HepG2 (cell line): ENCODE measurements around the gene KATNBL1. TPM values are rescaled to one million over a fixed set of nuclear protein-coding genes. Genes with fewer than 3 reads are reported as not detected.
A peak's percentile ranks its signal among the peaks of the same experiment; 100 is the strongest.

ENCODE experiments used
- ATF6 ChIP-seq: sonication (generic); formaldehyde crosslinking; conservative IDR thresholded peaks from 2 replicates; pipeline ENCODE4 v1.4.0; 2020; ENCODE audit warnings: missing genetic modification reagents
- CREM ChIP-seq, 2 experiments: sonication (generic) in 1 of 2; formaldehyde crosslinking in 1 of 2; IDR thresholded peaks; 2 replicates each; pipeline versions ENCODE4 v1.4.0 to v1.6.1; 2016 to 2020; ENCODE audit warnings: antibody characterized with exemption in 1 of 2, mild to moderate bottlenecking in 1 of 2, missing genetic modification reagents in 1 of 2
- KDM1A ChIP-seq: IDR thresholded peaks from 2 replicates; pipeline ENCODE4 v1.6.1; 2016; ENCODE audit warnings: missing compliant biosample characterization
- KDM5A ChIP-seq: fragments of 200-600 bp; sonication (generic); IDR thresholded peaks from 2 replicates; pipeline ENCODE4 v1.7.0; 2018; ENCODE audit warnings: antibody characterized with exemption, mild to moderate bottlenecking, low read length, borderline replicate concordance
- SALL1 ChIP-seq: sonication (generic); formaldehyde crosslinking; IDR thresholded peaks from 2 replicates; pipeline ENCODE4 v1.8.0; 2022; ENCODE audit warnings: mild to moderate bottlenecking, missing genetic modification reagents
- SIX4 ChIP-seq: sonication (generic); formaldehyde crosslinking; IDR thresholded peaks from 2 replicates; pipeline ENCODE4 v1.4.0; 2020; ENCODE audit warnings: missing genetic modification reagents
- ZGPAT ChIP-seq: IDR thresholded peaks from 2 replicates; pipeline ENCODE4 v1.6.1; 2016; ENCODE audit warnings: mild to moderate bottlenecking
- ZNF260 ChIP-seq: sonication (generic); formaldehyde crosslinking; IDR thresholded peaks from 2 replicates; pipeline ENCODE4 v1.4.0; 2020; ENCODE audit warnings: missing genetic modification reagents, low read depth, mild to moderate bottlenecking, borderline replicate concordance
- ZNF296 ChIP-seq: sonication (generic); formaldehyde crosslinking; conservative IDR thresholded peaks from 2 replicates; pipeline ENCODE4 v1.5.0; 2020; ENCODE audit warnings: mild to moderate bottlenecking, missing genetic modification reagents
- ZNF34 ChIP-seq: sonication (generic); formaldehyde crosslinking; IDR thresholded peaks from 2 replicates; pipeline ENCODE4 v1.4.0; 2020; ENCODE audit warnings: mild to moderate bottlenecking, missing genetic modification reagents, borderline replicate concordance
- ZNF780A ChIP-seq: sonication (generic); formaldehyde crosslinking; IDR thresholded peaks from 2 replicates; pipeline ENCODE4 v1.8.0; 2022; ENCODE audit warnings: mild to moderate bottlenecking, missing genetic modification reagents, moderate library complexity
- polyA plus RNA-seq, 8 experiments: library from polyadenylated mRNA; depleted of rRNA in 3 of 8; stranded (reverse) in 7 of 8; unstranded in 1 of 8; fragments of >200 nt; fragmentation: Illumina TruSeq in 4 of 8; extraction: Trizol in 4 of 8; gene quantifications; 2 replicates each; pipeline versions ENCODE4 v1.2.1 to v1.2.3, GENCODE V29; 2011 to 2016; ENCODE audit warnings: low read depth in 4 of 8, missing spikeins in 1 of 8, mixed read lengths in 1 of 8; ENCODE audit not compliant: insufficient read depth in 1 of 8
- total RNA-seq, 5 experiments: library from RNA; depleted of rRNA; stranded (reverse); fragments of >200 nt; fragmentation: Illumina TruSeq; extraction: Trizol; gene quantifications; 2 replicates each; pipeline ENCODE4 v1.2.3, GENCODE V29; 2016; ENCODE audit warnings: low read depth in 1 of 5
- TF ChIP-seq, protein P1 (sequence below): sonication (generic); formaldehyde crosslinking; IDR thresholded peaks from 2 replicates; pipeline ENCODE4 v1.4.0; 2020; ENCODE audit warnings: missing genetic modification reagents, borderline replicate concordance
- TF ChIP-seq, protein P2 (sequence below): sonication (generic); formaldehyde crosslinking; IDR thresholded peaks from 2 replicates; pipeline ENCODE4 v1.4.0; 2020; ENCODE audit warnings: missing genetic modification reagents
- TF ChIP-seq, protein P3 (sequence below): sonication (generic); formaldehyde crosslinking; IDR thresholded peaks from 2 replicates; pipeline ENCODE4 v1.8.0; 2022; ENCODE audit warnings: mild to moderate bottlenecking, missing genetic modification reagents, moderate library complexity
- TF ChIP-seq, protein P4 (sequence below): sonication (generic); formaldehyde crosslinking; IDR thresholded peaks from 2 replicates; pipeline ENCODE4 v1.4.0; 2020; ENCODE audit warnings: mild to moderate bottlenecking, low read depth, missing genetic modification reagents

Gene KATNBL1
- total and polyA plus RNA-seq, 2 of the 13 experiments (the other 11 are each of a cell fraction or from before 2014, with no cell fraction given), result 23.4 to 42.8 TPM

- TF ChIP-seq, protein P1, sequence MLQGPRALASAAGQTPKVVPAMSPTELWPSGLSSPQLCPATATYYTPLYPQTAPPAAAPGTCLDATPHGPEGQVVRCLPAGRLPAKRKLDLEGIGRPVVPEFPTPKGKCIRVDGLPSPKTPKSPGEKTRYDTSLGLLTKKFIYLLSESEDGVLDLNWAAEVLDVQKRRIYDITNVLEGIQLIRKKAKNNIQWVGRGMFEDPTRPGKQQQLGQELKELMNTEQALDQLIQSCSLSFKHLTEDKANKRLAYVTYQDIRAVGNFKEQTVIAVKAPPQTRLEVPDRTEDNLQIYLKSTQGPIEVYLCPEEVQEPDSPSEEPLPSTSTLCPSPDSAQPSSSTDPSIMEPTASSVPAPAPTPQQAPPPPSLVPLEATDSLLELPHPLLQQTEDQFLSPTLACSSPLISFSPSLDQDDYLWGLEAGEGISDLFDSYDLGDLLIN (CRISPR knock-in tag), result no peak
- peak; percentile 79; the same call in 1 of the 2 replicates for TF ChIP-seq ZGPAT (CRISPR knock-in tag)
- peak; percentile 82 for TF ChIP-seq SALL1 (CRISPR knock-in tag)
- TF ChIP-seq ZNF296, result no peak
- TF ChIP-seq ZNF780A (CRISPR knock-in tag), result no peak
- TF ChIP-seq, protein P2, sequence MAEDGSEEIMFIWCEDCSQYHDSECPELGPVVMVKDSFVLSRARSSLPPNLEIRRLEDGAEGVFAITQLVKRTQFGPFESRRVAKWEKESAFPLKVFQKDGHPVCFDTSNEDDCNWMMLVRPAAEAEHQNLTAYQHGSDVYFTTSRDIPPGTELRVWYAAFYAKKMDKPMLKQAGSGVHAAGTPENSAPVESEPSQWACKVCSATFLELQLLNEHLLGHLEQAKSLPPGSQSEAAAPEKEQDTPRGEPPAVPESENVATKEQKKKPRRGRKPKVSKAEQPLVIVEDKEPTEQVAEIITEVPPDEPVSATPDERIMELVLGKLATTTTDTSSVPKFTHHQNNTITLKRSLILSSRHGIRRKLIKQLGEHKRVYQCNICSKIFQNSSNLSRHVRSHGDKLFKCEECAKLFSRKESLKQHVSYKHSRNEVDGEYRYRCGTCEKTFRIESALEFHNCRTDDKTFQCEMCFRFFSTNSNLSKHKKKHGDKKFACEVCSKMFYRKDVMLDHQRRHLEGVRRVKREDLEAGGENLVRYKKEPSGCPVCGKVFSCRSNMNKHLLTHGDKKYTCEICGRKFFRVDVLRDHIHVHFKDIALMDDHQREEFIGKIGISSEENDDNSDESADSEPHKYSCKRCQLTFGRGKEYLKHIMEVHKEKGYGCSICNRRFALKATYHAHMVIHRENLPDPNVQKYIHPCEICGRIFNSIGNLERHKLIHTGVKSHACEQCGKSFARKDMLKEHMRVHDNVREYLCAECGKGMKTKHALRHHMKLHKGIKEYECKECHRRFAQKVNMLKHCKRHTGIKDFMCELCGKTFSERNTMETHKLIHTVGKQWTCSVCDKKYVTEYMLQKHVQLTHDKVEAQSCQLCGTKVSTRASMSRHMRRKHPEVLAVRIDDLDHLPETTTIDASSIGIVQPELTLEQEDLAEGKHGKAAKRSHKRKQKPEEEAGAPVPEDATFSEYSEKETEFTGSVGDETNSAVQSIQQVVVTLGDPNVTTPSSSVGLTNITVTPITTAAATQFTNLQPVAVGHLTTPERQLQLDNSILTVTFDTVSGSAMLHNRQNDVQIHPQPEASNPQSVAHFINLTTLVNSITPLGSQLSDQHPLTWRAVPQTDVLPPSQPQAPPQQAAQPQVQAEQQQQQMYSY (CRISPR knock-in tag), result peak; percentile 53; the same call in 1 of the 2 replicates
- TF ChIP-seq, protein P3, sequence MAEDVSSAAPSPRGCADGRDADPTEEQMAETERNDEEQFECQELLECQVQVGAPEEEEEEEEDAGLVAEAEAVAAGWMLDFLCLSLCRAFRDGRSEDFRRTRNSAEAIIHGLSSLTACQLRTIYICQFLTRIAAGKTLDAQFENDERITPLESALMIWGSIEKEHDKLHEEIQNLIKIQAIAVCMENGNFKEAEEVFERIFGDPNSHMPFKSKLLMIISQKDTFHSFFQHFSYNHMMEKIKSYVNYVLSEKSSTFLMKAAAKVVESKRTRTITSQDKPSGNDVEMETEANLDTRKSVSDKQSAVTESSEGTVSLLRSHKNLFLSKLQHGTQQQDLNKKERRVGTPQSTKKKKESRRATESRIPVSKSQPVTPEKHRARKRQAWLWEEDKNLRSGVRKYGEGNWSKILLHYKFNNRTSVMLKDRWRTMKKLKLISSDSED (CRISPR knock-in tag), result no peak
- TF ChIP-seq, protein P4, sequence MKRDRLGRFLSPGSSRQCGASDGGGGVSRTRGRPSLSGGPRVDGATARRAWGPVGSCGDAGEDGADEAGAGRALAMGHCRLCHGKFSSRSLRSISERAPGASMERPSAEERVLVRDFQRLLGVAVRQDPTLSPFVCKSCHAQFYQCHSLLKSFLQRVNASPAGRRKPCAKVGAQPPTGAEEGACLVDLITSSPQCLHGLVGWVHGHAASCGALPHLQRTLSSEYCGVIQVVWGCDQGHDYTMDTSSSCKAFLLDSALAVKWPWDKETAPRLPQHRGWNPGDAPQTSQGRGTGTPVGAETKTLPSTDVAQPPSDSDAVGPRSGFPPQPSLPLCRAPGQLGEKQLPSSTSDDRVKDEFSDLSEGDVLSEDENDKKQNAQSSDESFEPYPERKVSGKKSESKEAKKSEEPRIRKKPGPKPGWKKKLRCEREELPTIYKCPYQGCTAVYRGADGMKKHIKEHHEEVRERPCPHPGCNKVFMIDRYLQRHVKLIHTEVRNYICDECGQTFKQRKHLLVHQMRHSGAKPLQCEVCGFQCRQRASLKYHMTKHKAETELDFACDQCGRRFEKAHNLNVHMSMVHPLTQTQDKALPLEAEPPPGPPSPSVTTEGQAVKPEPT (CRISPR knock-in tag), result no peak
- peak; percentile 37; the same call in 1 of the 2 replicates for TF ChIP-seq KDM5A
- TF ChIP-seq ZNF34 (CRISPR knock-in tag), result no peak
- peak; percentile 68; the same call in 1 of the 2 replicates for TF ChIP-seq KDM1A (CRISPR knock-in tag)
- TF ChIP-seq ATF6 (CRISPR knock-in tag), result peak; percentile 78; the same call in 1 of the 2 replicates
- no peak for TF ChIP-seq ZNF260 (CRISPR knock-in tag)
- TF ChIP-seq CREM (IDR thresholded peaks at IDR 0.05), result no peak
- no peak for TF ChIP-seq CREM (CRISPR knock-in tag; IDR thresholded peaks at IDR 0.05)
- TF ChIP-seq SIX4 (CRISPR knock-in tag), result no peak
These were observed at the start of gene KATNBL1 (continued) for GRCh38 chr15:34209421-34210282.
